OCI-LY1 (cell line): ENCODE results near the gene CXXC5.

Experiments used
- EZH2 ChIP-seq: fragments of 200-600 bp; sonication (generic), shearing (Covaris generic); IDR thresholded peaks from 2 replicates; pipeline ENCODE4 v1.8.0; 2017; ENCODE audit warnings: borderline replicate concordance, mixed run types, mild to moderate bottlenecking, antibody characterized with exemption, low read length, moderate library complexity, mixed read lengths
- TF ChIP-seq, protein P1 (sequence below): fragments of 200-600 bp; sonication (generic), shearing (Covaris generic); IDR thresholded peaks from 2 replicates; pipeline ENCODE4 v1.5.1; 2017; ENCODE audit warnings: mild to moderate bottlenecking, antibody characterized with exemption, low read length, moderate library complexity, mixed read lengths

DNA sequence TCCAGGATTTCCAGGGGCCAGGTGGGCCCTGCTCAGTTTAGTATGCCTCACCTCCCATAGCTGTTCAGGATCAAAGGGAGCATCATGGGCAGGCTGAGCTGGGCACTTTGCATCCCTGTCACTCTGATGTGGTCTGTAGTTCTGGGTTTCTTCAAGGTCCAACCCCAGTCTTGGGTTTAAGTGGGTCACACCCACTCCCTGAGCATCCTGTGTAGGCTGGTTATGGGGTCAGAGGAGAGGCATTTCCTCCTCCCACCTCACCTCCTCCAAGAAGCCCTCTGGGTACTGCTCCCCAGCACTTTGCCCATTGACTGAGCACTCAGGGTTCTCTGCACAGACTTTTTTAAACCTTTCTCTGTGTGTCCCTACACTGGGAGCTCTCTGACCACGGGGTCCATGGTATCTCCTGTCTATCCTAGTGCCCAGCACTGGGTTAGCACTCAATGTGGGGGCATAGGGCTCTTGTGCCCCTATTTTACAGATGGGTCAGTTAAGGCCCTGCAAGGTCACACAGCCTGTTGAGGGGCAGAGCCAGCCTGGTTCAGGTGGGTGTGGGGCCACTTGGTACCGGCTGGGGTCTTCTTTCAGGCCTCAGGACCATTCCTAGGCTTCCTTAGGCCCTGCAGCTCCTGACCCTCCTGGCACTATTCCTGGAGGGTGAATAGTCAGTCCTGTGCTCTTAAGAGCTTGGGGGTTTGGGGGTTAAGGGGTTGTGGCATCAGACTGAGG, 19.0 kb downstream of the CXXC5 start:
- TF ChIP-seq EZH2 = no peak
- TF ChIP-seq, protein P1, sequence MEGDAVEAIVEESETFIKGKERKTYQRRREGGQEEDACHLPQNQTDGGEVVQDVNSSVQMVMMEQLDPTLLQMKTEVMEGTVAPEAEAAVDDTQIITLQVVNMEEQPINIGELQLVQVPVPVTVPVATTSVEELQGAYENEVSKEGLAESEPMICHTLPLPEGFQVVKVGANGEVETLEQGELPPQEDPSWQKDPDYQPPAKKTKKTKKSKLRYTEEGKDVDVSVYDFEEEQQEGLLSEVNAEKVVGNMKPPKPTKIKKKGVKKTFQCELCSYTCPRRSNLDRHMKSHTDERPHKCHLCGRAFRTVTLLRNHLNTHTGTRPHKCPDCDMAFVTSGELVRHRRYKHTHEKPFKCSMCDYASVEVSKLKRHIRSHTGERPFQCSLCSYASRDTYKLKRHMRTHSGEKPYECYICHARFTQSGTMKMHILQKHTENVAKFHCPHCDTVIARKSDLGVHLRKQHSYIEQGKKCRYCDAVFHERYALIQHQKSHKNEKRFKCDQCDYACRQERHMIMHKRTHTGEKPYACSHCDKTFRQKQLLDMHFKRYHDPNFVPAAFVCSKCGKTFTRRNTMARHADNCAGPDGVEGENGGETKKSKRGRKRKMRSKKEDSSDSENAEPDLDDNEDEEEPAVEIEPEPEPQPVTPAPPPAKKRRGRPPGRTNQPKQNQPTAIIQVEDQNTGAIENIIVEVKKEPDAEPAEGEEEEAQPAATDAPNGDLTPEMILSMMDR = no peak
